DOHH2 (cell line): Measurements from ENCODE around the gene TRIM63.

Experiments
- EZH2phosphoT487 ChIP-seq: fragments of 200-600 bp; sonication (generic); IDR thresholded peaks from 2 replicates; pipeline ENCODE4 v1.6.1; 2017; ENCODE audit warnings: borderline replicate concordance, mild to moderate bottlenecking, antibody characterized with exemption, low read length, moderate library complexity, mixed read lengths
- TF ChIP-seq, protein P1 (sequence below): fragments of 200-600 bp; sonication (generic); IDR thresholded peaks from one replicate; pipeline ENCODE4 v1.5.1; 2014; ENCODE audit warnings: antibody characterized with exemption, mild to moderate bottlenecking, low read depth, low read length; ENCODE audit not compliant: poor library complexity, severe bottlenecking

DNA sequence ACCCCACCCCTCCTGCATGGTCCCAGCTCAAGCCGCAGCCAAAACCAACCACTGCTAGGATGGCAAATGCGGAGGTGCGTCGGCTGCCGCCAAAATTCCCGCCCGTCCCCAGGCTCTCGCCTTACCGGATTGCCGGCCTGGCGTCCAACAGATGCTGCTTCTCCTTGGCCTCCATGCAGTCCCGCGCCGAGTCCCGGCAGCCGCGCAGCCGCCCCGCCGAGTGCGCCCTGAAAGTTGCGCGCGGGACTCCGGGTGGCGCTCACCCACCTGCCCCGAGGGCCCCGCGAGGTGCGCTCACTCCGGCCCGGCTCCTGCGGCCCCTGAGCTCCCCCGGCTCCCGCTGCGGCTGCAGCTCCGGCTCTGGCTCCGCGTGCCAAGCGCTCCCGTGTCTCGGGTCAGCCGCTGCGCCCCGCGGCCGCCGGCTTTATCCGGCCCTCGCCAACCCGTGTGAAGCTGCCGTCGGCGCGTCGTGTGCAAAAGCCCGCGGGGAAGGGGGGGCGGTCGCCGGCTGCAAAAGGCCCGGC, 21.6 kb downstream of the TRIM63 start, which contains the start of gene SLC30A2:
- TF ChIP-seq, protein P1, sequence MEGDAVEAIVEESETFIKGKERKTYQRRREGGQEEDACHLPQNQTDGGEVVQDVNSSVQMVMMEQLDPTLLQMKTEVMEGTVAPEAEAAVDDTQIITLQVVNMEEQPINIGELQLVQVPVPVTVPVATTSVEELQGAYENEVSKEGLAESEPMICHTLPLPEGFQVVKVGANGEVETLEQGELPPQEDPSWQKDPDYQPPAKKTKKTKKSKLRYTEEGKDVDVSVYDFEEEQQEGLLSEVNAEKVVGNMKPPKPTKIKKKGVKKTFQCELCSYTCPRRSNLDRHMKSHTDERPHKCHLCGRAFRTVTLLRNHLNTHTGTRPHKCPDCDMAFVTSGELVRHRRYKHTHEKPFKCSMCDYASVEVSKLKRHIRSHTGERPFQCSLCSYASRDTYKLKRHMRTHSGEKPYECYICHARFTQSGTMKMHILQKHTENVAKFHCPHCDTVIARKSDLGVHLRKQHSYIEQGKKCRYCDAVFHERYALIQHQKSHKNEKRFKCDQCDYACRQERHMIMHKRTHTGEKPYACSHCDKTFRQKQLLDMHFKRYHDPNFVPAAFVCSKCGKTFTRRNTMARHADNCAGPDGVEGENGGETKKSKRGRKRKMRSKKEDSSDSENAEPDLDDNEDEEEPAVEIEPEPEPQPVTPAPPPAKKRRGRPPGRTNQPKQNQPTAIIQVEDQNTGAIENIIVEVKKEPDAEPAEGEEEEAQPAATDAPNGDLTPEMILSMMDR, result no peak
- no peak for TF ChIP-seq EZH2phosphoT487
